Skeletal muscle satellite cell (primary cell): ENCODE results near the gene MMS19.
A peak's percentile ranks its signal among the peaks of the same experiment; 100 is the strongest.
"Not testable (repeated sequence)": the region's sequence is repeated elsewhere in the genome, so short reads cannot be mapped to it uniquely, and the experiment has no call there.

Experiments used
- H3K27me3 ChIP-seq: 2 replicates; pipeline ENCODE4 v1.7.0; 2013; ENCODE audit warnings: low read length; ENCODE audit not compliant: control insufficient read depth, insufficient read depth
- H3K36me3 ChIP-seq: 2 replicates; pipeline ENCODE4 v1.7.0; 2013; ENCODE audit warnings: mild to moderate bottlenecking, control low read depth, low read length; ENCODE audit not compliant: insufficient read depth
- H3K4me1 ChIP-seq: 2 replicates; pipeline ENCODE4 v1.7.0; 2013; ENCODE audit warnings: low read length; ENCODE audit not compliant: control insufficient read depth, insufficient read depth
- H3K4me2 ChIP-seq: 2 replicates; pipeline ENCODE4 v1.7.0; 2013; ENCODE audit warnings: mild to moderate bottlenecking, low read length
- H3K4me3 ChIP-seq: 2 replicates; pipeline ENCODE4 v1.7.0; 2013; ENCODE audit warnings: low read length
- H3K9ac ChIP-seq: 2 replicates; pipeline ENCODE4 v1.7.0; 2013; ENCODE audit warnings: mild to moderate bottlenecking, low read depth, low read length, moderate library complexity
- H3K9me3 ChIP-seq: replicated peaks from 2 replicates; pipeline ENCODE4 v1.7.0; 2013; ENCODE audit warnings: mild to moderate bottlenecking, control low read depth, low read length

Gene MMS19

DNA sequence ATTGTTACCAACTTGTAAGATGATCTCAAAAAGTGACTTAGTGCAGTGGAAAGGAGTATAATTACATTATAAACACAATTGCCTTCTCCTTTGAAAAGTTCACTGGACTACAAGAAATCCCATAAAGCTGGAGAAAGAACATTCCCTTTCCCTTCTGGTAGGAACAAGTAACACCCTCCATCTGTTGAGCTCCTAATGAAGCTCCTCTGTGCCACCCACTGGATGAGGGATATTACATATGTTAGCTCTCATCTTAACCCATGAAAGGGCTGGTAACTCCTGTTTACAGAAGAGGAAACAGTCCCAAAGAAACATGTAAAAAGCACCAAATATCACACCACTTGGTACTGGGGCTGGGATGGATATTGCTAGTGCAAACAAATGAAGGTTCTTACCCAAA is 64.2 kb downstream of the MMS19 start:
- no peaks in the 10 kb centered on the region for H3K9me3 ChIP-seq
- no peaks in the 10 kb centered on the region for H3K27me3 ChIP-seq
- peaks cover 58% of the 10 kb centered on the region for H3K36me3 ChIP-seq
- no peak overlapping the region for H3K9ac ChIP-seq
- H3K4me3 ChIP-seq = no peak overlapping the region
- H3K4me1 ChIP-seq = no peaks in the 10 kb centered on the region
- no peak overlapping the region for H3K4me2 ChIP-seq

DNA sequence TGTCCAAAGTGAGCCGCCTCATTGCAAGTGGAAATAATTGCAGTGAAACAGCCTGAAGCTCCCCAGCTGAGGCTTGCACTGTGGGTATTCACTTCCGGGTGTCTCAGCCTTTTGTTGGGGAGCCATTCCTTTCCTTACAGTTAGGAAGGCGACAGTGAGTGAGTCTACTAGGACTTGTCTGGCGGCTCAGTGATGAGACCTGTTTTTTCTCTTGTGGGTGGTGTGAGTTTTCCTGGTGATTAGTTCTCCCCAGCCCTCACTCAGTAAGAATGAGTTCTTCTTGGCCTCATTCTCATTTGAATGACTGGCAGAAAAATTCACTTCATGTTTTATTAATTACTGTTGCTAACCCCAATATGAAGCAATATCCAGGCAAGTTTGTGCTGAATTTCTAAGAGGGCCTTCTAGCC is 69.6 kb downstream of the MMS19 start:
- Histone ChIP-seq H3K4me1 (peaks cover 16% of the 10 kb centered on the region), H3K36me3 (peaks cover 50% of the 10 kb centered on the region), H3K4me3 (peak overlapping the region; percentile 99), H3K9me3 (no peaks in the 10 kb centered on the region), H3K27me3 (no peaks in the 10 kb centered on the region), H3K4me2 (peak overlapping the region; percentile 95), H3K9ac (peak overlapping the region; percentile 98)

DNA sequence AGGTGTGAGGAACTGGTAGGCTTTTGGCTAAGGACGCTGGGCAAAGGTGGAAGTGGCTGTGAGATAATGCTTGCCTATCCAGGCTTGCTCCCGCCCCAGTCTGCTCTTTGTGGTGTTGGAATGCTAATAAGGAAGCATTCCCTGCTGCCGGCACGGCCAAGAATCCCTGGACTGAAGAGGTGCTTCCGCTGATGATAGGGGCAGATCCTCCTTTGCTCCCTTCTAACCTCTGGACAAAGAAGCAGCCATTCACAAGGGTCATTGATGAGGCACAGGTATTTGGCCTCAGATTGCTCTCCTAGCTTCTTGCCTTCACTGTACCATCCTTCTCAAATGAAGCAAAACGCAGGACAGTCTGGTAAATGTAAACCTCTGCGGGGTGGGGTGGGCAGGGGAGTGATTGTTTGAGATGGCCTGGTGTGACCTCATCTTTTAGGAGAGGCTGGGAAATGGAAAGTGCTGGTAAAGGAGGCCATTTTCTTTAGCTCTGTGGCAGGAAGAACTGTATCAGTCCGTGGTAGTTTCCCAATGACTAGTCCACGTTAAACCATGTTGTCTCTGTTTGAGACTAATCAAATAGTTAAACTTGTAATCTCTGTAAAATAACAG is 70.5 kb downstream of the MMS19 start:
- peak overlapping the region; percentile 98 for H3K9ac ChIP-seq
- H3K4me2 ChIP-seq = peak overlapping the region; percentile 95
- H3K4me1 ChIP-seq = peaks cover 23% of the 10 kb centered on the region
- no peaks in the 10 kb centered on the region for H3K27me3 ChIP-seq
- peak overlapping the region; percentile 99 for H3K4me3 ChIP-seq
- H3K9me3 ChIP-seq = no peaks in the 10 kb centered on the region
- peaks cover 46% of the 10 kb centered on the region for H3K36me3 ChIP-seq

DNA sequence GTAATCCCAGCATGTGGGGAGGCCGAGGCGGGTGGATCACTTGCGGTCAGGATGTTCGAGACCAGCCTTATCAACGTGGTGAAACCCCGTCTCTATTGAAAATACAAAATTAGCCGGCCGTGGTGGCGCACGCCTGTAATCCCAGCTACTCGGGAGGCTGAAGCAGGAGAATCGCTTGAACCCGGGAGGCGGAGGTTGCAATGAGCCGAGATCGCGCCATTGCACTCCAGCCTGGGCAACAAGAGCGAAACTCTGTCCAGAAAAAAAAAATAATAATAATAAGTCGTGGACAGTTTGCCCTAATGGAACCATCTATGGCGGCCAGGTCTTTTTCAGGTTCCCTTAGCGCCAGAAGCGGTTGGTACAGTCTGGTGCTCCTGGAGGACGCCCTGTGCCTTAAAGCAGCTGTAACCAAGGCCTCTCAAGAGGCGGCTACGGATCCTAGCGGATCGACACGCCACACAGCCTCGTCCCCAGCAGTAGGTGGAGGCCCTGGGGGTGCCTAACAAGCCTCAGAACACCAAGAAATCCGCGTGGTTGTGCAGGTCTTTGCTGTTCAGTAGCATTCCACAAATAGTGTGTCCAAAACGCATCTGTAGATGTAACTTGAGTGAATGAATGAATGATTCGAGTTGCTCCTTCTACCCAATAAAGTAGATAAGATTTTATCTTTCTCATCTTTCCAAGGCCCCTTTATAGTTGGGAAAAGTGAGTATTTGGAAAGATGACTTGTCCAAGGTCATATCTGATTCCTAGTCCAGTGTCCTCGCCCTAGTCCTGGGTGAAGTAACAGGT is 71.2 kb downstream of the MMS19 start:
- H3K9me3 ChIP-seq = no peaks in the 10 kb centered on the region
- H3K4me1 ChIP-seq = peaks cover 26% of the 10 kb centered on the region
- peaks cover 44% of the 10 kb centered on the region for H3K36me3 ChIP-seq
- H3K4me3 ChIP-seq = peak overlapping the region; percentile 99
- H3K9ac ChIP-seq = peak overlapping the region; percentile 98
- no peaks in the 10 kb centered on the region for H3K27me3 ChIP-seq
- H3K4me2 ChIP-seq = peak overlapping the region; percentile 95

DNA sequence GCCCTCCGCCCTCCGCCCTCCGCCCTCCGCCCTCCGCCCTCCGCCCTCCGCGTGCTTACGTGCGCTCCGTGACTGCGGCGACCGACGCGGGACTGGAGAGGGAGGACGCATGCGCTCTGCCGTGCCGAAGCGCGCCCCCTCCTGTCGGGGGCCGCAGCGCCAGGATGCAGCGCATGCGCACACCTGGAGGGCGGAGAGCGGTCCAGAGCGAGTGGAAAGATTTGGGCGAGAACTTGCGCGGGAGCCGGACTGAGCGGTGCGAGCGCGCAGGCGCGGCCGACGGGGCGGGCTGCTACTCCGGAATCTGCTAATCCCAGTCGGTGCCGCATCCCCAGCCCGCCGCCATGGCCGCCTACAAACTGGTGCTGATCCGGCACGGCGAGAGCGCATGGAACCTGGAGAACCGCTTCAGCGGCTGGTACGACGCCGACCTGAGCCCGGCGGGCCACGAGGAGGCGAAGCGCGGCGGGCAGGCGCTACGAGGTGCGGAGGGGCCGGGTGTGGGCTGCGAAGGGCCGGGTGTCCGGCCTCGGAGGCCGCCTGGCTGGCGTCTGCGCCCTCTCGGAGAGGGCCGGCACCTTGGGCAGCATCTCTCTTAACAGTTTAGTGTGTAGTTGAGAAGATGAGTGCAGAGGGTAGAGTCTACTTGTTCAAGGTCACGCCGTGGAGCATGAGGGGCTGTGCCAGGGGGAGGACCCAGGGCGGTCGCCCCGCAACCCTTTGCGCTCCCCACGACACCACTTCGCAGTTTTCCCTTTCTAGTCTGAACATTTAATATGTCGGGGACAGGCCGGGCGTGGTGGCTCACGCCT is 72.1 kb downstream of the MMS19 start, which contains the start of gene PGAM1:
PGAM1 (plus strand) TSS at position 228 of the 812 bp plus-strand sequence; CDS start at position 345, 117 bp downstream.
- H3K4me3 ChIP-seq = peak within 1 kb of the TSS; percentile 99
- peaks cover 36% of the 10 kb centered on the region for H3K36me3 ChIP-seq
- H3K4me2 ChIP-seq = peak within 1 kb of the TSS; percentile 95
- H3K9me3 ChIP-seq = no peaks in the 10 kb centered on the region
- H3K4me1 ChIP-seq = peaks cover 26% of the 10 kb centered on the region
- H3K9ac ChIP-seq = peak within 1 kb of the TSS; percentile 98
- no peaks in the 10 kb centered on the region for H3K27me3 ChIP-seq

DNA sequence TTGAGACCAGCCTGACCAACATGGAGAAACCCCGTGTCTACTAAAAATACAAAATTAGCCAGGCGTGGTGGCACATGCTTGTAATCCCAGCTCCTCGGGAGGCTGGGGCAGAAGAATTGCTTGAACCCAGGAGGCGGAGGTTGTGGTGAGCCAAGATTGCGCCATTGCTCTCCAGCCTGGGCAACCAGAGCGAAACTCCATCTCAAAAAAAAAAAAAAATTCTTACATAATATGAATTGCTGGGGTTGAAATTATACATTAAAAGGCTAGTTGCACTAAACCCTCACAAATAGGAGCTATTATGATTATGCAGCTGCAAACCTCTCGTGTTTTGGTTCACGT is 74.5 kb downstream of the MMS19 start:
- not testable (repeated sequence) for H3K4me2 ChIP-seq, H3K9ac ChIP-seq, H3K27me3 ChIP-seq, H3K4me3 ChIP-seq, H3K9me3 ChIP-seq
- peaks cover 24% of the 10 kb centered on the region for H3K4me1 ChIP-seq
- peaks cover 16% of the 10 kb centered on the region for H3K36me3 ChIP-seq

DNA sequence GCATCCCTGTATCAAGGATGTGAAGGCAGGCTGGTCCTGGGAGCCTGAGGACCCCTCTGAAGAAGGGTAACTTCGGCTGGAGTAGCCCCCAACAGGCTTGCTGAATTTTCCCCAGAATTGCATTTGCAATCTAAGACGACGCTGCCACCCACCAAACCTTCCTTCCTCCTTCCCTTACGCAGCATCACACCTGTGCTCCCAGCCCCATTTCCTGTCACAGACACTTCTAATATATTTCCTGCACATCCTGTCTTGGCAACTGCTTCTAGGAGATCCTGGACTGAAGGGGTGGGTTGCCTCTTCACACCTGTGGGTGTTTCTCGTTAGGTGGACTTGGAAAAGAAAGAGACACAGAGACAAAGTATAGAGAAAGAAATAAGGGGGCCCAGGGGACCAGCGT is 81.7 kb downstream of the MMS19 start:
- H3K36me3 ChIP-seq = no peaks in the 10 kb centered on the region
- no peak overlapping the region for H3K4me3 ChIP-seq
- no peaks in the 10 kb centered on the region for H3K27me3 ChIP-seq
- no peaks in the 10 kb centered on the region for H3K9me3 ChIP-seq
- peaks cover 6% of the 10 kb centered on the region for H3K4me1 ChIP-seq
- H3K9ac ChIP-seq = no peak overlapping the region
- H3K4me2 ChIP-seq = no peak overlapping the region

DNA sequence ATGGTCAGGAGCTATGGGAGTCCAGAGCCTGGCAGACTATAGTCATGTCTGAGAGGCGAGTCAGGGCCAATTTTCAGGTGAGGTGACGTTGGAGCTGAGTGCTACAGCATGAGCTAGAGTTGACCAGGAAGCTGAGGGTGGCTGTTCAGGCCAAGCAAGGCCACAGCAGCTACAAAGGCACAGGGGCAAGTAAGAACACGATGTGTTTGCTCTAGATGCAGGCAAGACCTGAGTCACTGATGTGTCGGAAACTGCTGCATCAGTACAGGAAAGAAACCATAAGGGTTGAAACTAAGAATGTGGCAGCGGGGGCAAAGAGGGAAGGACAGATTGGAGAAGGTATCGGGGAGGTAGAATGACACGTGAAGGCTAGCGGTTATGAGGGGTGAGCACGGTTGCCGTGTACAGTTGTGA is 85.3 kb downstream of the MMS19 start:
- Histone ChIP-seq H3K36me3 (no peaks in the 10 kb centered on the region), H3K4me2 (no peak overlapping the region), H3K9ac (no peak overlapping the region), H3K4me3 (no peak overlapping the region), H3K9me3 (no peaks in the 10 kb centered on the region), H3K27me3 (no peaks in the 10 kb centered on the region), H3K4me1 (peaks cover 6% of the 10 kb centered on the region)

DNA sequence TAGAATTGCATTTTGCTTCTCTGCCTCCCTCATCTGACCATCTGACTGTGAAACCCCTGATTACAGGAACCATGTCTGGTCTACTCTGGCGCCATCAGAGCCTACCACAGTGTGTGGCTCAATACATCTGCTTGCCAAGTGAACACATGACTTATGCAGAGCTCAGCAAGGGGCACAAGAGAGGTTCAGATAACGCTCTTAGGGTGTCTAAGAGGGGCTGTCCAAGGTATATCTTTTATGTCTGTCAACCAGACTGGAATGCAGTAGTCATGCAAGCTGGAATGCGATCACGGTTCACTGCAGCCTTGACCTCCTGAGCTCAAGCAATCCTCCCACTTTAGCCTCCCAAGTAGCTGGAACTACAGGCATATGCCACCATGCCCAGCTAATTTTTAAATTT is 86.8 kb downstream of the MMS19 start:
- H3K9ac ChIP-seq = no peak overlapping the region

DNA sequence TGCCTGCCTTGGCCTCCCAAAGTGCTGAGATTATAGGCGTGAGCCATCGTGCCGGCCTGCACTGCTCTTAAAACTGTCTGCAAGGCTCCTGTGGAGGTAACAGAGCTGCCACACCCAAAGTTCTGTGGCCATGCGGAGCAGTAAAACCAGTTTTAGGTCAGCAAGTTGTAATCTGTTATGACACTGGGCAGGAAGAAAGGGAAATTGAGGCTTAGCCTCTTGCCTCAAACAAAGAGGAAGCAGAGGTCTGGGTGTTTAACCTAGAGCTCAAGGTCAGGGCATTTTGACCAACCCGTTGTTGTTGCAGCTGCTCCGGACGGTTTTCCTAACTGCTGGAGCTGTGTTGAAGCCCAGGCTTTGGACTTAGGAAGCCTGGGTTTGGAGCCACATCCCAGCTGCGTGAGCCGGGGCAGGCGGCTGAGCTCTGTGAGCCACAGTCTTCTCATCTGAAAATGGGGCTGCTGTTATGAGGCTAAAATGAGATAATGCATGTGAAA is 89.7 kb downstream of the MMS19 start:
- no peak overlapping the region for H3K4me3 ChIP-seq
- H3K36me3 ChIP-seq = no peaks in the 10 kb centered on the region
- H3K27me3 ChIP-seq = no peaks in the 10 kb centered on the region
- H3K9ac ChIP-seq = no peak overlapping the region
- no peaks in the 10 kb centered on the region for H3K4me1 ChIP-seq
- no peak overlapping the region for H3K4me2 ChIP-seq
- H3K9me3 ChIP-seq = no peaks in the 10 kb centered on the region

More for the DNA sequence above, 86.8 kb downstream of the MMS19 start:
- H3K4me1 ChIP-seq = peaks cover 6% of the 10 kb centered on the region
- no peaks in the 10 kb centered on the region for H3K9me3 ChIP-seq
- no peaks in the 10 kb centered on the region for H3K27me3 ChIP-seq
- no peaks in the 10 kb centered on the region for H3K36me3 ChIP-seq
- H3K4me3 ChIP-seq = no peak overlapping the region
- no peak overlapping the region for H3K4me2 ChIP-seq
